GM13977 (cell line): ENCODE measurements around the gene COPZ2.
"Not testable (repeated sequence)": the region's sequence is repeated elsewhere in the genome, so short reads cannot be mapped to it uniquely, and the experiment has no call there.

Experiments used
- DNase-seq: peaks from one replicate; pipeline ENCODE4 v3.0.0; 2012; ENCODE audit warnings: low spot score
- CTCF ChIP-seq: IDR thresholded peaks from 2 replicates; pipeline ENCODE4 v1.5.1; 2012; ENCODE audit warnings: mild to moderate bottlenecking, control low read depth; ENCODE audit not compliant: insufficient read depth; ENCODE audit errors: extremely low read depth, missing control alignments
- in situ Hi-C: fragments of 300-500 bp; cut with MboI; formaldehyde crosslinking; loops from one replicate; pipeline ENCODE4 v1.12.0; 2022; ENCODE audit warnings: low sequenced_read_pairs, low pct_unique_long_range_greater_than_20kb, mixed read lengths, inconsistent platforms; ENCODE audit not compliant: unreplicated experiment

The COPZ2 gene

DNA sequence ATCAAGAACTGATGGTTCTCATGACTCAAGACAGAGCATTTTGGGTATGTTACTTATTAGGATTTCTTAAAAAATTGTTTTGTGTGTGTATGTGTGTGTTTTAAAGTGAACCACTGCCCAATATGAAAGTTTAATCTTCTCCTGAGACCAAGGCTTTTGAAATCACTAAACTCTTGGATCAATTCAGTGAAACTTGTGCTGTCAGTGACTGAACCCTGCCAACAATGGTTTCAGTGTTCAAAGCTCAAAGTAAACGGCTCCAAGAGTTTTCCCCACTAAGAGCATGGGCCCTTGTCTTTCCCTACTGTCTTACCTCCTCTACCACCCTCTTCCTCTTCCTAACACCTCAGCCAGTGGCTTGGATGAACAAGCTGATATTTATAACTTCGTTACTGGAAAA lies 32.6 kb upstream of the COPZ2 start:
- no peak for TF ChIP-seq CTCF
- DNase-seq: no peak
- in situ Hi-C loops: no loop called here

DNA sequence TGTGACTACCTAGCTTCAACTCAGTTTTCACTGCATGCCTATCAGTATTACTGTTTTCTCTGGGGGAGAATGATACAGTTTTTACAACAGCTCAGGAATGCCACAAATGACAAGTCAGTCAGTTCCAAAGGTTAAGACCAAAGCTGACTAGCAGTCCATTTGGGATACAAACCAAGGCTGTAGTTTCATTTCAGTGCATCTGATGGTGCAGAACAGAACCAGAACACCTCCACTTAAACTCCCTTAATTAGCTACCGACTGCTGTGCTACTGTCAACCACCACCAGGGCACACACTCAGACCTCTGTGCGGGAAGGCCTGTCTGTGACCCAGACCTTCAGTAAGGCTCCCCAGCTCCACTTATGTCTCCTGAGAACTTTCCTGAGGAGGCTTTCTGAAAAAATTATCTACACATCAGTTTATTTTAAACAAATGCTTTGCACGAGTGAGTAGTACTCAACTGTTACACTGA lies 30.9 kb upstream of the COPZ2 start:
- in situ Hi-C loops: loop anchor here (5.0 kb wide), 1 partner anchor 41 kb away; no protein-coding TSS in a partner anchor
- TF ChIP-seq CTCF: no peak
- DNase-seq: no peak

GRCh38 chr17:48067808-48068207 lies 30.2 kb upstream of the COPZ2 start:
- not testable (repeated sequence) for DNase-seq
- in situ Hi-C loops: loop anchor here (5.0 kb wide), 1 partner anchor 41 kb away; no protein-coding TSS in a partner anchor

GRCh38 chr17:48067245-48067644 lies 29.6 kb upstream of the COPZ2 start:
- DNase-seq: no peak
- TF ChIP-seq CTCF: no peak
- in situ Hi-C loops: loop anchor here (5.0 kb wide), 1 partner anchor 40 kb away; no protein-coding TSS in a partner anchor

DNA sequence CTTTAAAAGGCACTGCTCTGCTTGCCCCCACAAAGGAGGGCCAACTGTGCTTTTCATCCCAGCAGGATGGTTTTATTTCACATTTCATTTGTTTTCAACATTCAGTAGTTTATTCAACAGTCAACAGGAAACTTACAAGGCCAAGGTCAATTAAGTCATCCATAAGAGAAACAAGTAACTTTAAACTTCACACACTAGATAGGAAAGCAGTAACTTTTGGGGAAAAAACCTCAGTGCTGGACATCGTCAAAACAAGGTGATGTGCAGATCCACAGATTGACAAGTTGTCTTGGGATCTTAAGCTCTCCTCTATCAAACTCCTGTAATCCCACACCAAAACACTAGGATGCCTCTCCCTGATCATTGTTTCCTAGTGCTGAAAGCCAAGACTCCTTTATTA lies 29.1 kb upstream of the COPZ2 start:
- TF ChIP-seq CTCF: no peak
- no peak for DNase-seq
- in situ Hi-C loops: loop anchor here (5.0 kb wide), 1 partner anchor 39 kb away; no protein-coding TSS in a partner anchor

- no peak for DNase-seq
- in situ Hi-C loops: loop anchor here (5.0 kb wide), 1 partner anchor 39 kb away; no protein-coding TSS in a partner anchor
- no peak for TF ChIP-seq CTCF
Observed at GRCh38 chr17:48066192-48066591, 28.6 kb upstream of the COPZ2 start.

GRCh38 chr17:48064638-48065037 lies 27.0 kb upstream of the COPZ2 start:
- in situ Hi-C loops: loop anchor here (5.0 kb wide), 1 partner anchor 37 kb away; no protein-coding TSS in a partner anchor

More at GRCh38 chr17:48064638-48065037, 27.0 kb upstream of the COPZ2 start:
- DNase-seq: no peak
- no peak for TF ChIP-seq CTCF
